CD4-positive, alpha-beta T cell (primary cell): Measurements from ENCODE around the gene LTBP4. TPM values are rescaled to one million over a fixed set of nuclear protein-coding genes. Genes with fewer than 3 reads are reported as not detected.

Experiments
- ATAC-seq: fragments of 200-7000 bp; cut with Tn5 transposase; one replicate; pipeline ENCODE4 v1.10.0; 2022; ENCODE audit warnings: mild to moderate bottlenecking; ENCODE audit not compliant: poor library complexity
- CTCF ChIA-PET: fragments of 350-600 bp; sonication (Branson Sonifier 250); formaldehyde crosslinking; loops from one replicate; lab custom pipeline; 2021; ENCODE audit warnings: antibody characterized with exemption, inconsistent platforms; lab: Charles Lee
- POLR2A ChIA-PET: fragments of 350-600 bp; sonication (Branson Sonifier 250); formaldehyde crosslinking; loops from one replicate; lab custom pipeline; 2021; ENCODE audit warnings: antibody characterized with exemption, inconsistent platforms; lab: Charles Lee
- DNase-seq, 14 experiments: peaks; one replicate each; pipeline ENCODE4 v3.0.0-alpha.2; 2013 to 2020; ENCODE audit warnings: mixed read lengths in 2 of 14
- H3K27ac ChIP-seq, 2 donors: one replicate each; pipeline versions ENCODE4 v1.5.1 to v1.7.0; 2013; ENCODE audit warnings: low read length in 2 of 2, low read depth in 1 of 2, mild to moderate bottlenecking in 1 of 2
- H3K27me3 ChIP-seq, 2 experiments: 1 replicate in 1 of 2; 2 replicates in 1 of 2; pipeline versions ENCODE4 v1.6.1 to v1.7.0; 2013; ENCODE audit warnings: low read length in 2 of 2, control low read depth in 1 of 2, mild to moderate bottlenecking in 1 of 2, moderate library complexity in 1 of 2; ENCODE audit not compliant: insufficient read depth in 2 of 2, control insufficient read depth in 1 of 2
- H3K36me3 ChIP-seq: one replicate; pipeline ENCODE4 v1.6.1; 2013; ENCODE audit warnings: low read length, control low read depth; ENCODE audit not compliant: insufficient read depth
- H3K4me1 ChIP-seq: one replicate; pipeline ENCODE4 v1.6.1; 2013; ENCODE audit warnings: low read length, control low read depth; ENCODE audit not compliant: insufficient read depth
- H3K4me3 ChIP-seq: one replicate; pipeline ENCODE4 v1.5.1; 2013; ENCODE audit warnings: mild to moderate bottlenecking, low read length, moderate library complexity
- H3K9me3 ChIP-seq, 2 experiments: 1 replicate in 1 of 2; 2 replicates in 1 of 2; pipeline versions ENCODE4 v1.6.1 to v1.7.0; 2013; ENCODE audit warnings: low read length in 2 of 2, mild to moderate bottlenecking in 2 of 2, control low read depth in 1 of 2, moderate library complexity in 1 of 2; ENCODE audit not compliant: control insufficient read depth in 1 of 2, insufficient read depth in 1 of 2
- H3K27ac Mint-ChIP-seq: one replicate; pipeline ENCODE4 v1.8.0; 2020; ENCODE audit warnings: mixed read lengths
- H3K27me3 Mint-ChIP-seq: one replicate; pipeline ENCODE4 v1.8.0; 2021; ENCODE audit warnings: mixed read lengths
- H3K36me3 Mint-ChIP-seq: one replicate; pipeline ENCODE4 v1.8.0; 2021; ENCODE audit warnings: low read depth, mixed read lengths
- H3K4me1 Mint-ChIP-seq: one replicate; pipeline ENCODE4 v1.8.0; 2021; ENCODE audit warnings: low read depth, mixed read lengths
- H3K4me3 Mint-ChIP-seq: one replicate; pipeline ENCODE4 v1.8.0; 2020; ENCODE audit warnings: mild to moderate bottlenecking, mixed read lengths
- H3K9me3 Mint-ChIP-seq: one replicate; pipeline ENCODE4 v1.8.0; 2020; ENCODE audit warnings: mixed read lengths
- intact Hi-C, 2 experiments: fragments of 100-400 bp; cut with DNase I in 1 of 2; cut with micrococcal nuclease in 1 of 2; formaldehyde crosslinking; loops; one replicate each; pipeline versions ENCODE4 v1.15.1 to v1.9.0; 2023 to 2025; cut with DNase I, micrococcal nuclease
- total RNA-seq, 174 experiments: library from RNA in 2 of 174; stranded (reverse) in 2 of 174; gene quantifications; one replicate each; pipeline ENCODE4 v1.2.3 and lab custom pipeline; 2021 to 2026
- TF ChIP-seq, protein P1 (sequence below): fragments of 200-600 bp; IDR thresholded peaks from one replicate; pipeline ENCODE4 v1.8.0; 2022; ENCODE audit warnings: antibody characterized with exemption, mild to moderate bottlenecking

The LTBP4 gene
- total RNA-seq, 2 experiments from 2014 or later: 116 to 134 TPM

DNA sequence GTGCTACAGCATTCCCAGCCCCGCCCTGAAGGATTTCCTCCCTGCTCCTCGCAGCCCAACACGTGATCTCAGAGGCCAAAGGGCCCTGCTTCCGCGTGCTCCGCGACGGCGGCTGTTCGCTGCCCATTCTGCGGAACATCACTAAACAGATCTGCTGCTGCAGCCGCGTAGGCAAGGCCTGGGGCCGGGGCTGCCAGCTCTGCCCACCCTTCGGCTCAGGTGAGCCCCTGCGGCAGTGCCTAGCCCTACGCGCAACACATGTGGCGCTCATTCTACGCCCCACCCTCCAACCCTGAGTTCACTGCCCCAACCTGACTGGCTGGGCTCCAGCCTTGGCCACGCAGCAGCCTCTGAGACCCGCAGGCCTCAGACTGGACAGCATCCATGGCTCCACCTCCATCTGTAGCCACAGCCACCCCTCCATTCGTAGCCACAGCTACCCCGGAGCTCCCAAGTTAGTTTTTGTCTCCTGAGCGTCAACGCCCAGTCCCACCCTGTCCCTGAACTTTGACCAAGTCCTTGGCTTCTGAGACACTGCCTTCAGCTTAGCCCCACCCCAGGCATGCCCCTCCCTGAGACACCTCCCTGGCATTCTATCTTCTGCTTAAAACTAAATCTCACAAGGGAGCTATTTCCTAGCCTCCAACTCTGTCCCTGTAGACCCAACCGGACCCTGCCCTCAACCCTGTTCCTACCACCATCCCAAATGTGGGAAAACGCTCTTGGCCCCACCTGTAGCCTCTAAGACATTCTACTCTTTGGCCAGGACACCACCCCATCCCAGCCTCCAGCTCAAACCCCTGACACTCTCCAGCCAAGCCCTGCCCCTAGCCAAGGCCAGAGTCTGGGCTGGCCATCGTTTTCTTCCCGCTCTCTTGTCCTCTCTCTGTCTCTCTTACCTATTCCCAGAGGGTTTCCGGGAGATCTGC lies 6.4 kb downstream of the LTBP4 start:
- Histone ChIP-seq H3K9me3 (no peaks in the 10 kb centered on the region), H3K4me1 (peaks cover 95% of the 10 kb centered on the region), H3K36me3 (no peaks in the 10 kb centered on the region), H3K27ac (no peak overlapping the region), H3K4me3 (no peak overlapping the region), H3K27me3 (no peaks in the 10 kb centered on the region)
- ChIA-PET POLR2A (interaction anchor here (0.9 kb wide), 1 partner anchor 181 kb away, joined by 3 read pairs; no protein-coding TSS in a partner anchor), CTCF (interaction anchor here (4.0 kb wide), 1 partner anchor 27 kb away, joined by 34 read pairs; no protein-coding TSS in a partner anchor)
- H3K27me3 Mint-ChIP-seq: peaks cover 7% of the 10 kb centered on the region
- peak overlapping the region; percentile 79 for H3K27ac Mint-ChIP-seq
- ATAC-seq (no peak), DNase-seq (peak in 1 of 14 experiments; percentile 44)
- H3K36me3 Mint-ChIP-seq: no peaks in the 10 kb centered on the region
- peaks cover 85% of the 10 kb centered on the region for H3K4me1 Mint-ChIP-seq
- intact Hi-C loops: no loop called here
- H3K9me3 Mint-ChIP-seq: no peaks in the 10 kb centered on the region
- peak overlapping the region; percentile 76 for H3K4me3 Mint-ChIP-seq
- TF ChIP-seq, protein P1, sequence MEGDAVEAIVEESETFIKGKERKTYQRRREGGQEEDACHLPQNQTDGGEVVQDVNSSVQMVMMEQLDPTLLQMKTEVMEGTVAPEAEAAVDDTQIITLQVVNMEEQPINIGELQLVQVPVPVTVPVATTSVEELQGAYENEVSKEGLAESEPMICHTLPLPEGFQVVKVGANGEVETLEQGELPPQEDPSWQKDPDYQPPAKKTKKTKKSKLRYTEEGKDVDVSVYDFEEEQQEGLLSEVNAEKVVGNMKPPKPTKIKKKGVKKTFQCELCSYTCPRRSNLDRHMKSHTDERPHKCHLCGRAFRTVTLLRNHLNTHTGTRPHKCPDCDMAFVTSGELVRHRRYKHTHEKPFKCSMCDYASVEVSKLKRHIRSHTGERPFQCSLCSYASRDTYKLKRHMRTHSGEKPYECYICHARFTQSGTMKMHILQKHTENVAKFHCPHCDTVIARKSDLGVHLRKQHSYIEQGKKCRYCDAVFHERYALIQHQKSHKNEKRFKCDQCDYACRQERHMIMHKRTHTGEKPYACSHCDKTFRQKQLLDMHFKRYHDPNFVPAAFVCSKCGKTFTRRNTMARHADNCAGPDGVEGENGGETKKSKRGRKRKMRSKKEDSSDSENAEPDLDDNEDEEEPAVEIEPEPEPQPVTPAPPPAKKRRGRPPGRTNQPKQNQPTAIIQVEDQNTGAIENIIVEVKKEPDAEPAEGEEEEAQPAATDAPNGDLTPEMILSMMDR: no peak

DNA sequence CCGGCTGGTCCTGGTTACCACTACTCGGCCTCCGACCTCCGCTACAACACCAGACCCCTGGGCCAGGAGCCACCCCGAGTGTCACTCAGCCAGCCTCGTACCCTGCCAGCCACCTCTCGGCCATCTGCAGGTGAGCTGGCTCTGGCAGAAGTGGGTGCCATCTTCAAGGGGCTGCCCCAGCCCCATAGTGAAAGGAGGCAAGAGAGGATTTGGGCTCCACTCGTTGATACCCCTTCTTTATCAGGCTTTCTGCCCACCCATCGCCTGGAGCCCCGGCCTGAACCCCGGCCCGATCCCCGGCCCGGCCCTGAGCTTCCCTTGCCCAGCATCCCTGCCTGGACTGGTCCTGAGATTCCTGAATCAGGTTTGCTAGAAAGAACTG lies 7.1 kb downstream of the LTBP4 start:
- ChIA-PET CTCF (interaction anchor here (4.0 kb wide), 1 partner anchor 27 kb away, joined by 34 read pairs; no protein-coding TSS in a partner anchor), POLR2A (interaction anchor here (0.9 kb wide), 1 partner anchor 182 kb away, joined by 3 read pairs; no protein-coding TSS in a partner anchor)
- H3K27me3 ChIP-seq: no peaks in the 10 kb centered on the region

DNA sequence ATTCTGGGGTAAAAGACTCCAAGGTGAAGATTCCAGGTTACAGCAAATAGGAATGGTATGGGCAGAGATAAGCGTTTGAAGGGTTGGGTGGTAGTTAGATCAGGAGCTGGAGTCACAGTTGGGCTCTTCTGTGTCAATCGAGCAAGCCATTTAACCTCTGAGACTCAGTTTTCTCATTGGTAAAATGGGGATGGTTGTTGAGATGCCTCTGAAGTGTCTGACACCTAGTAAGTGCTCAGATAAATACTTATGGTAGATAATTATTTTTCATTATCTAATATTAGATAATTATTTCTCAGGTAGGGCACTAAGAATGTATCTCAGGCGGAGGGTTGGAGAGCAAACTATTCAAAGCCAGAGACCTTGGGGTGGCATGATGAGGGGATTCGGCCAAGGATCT lies 7.8 kb downstream of the LTBP4 start:
- Mint-ChIP-seq H3K9me3 (no peaks in the 10 kb centered on the region), H3K27ac (peak overlapping the region; percentile 95), H3K4me3 (peak overlapping the region; percentile 88), H3K36me3 (peaks cover 6% of the 10 kb centered on the region), H3K27me3 (no peaks in the 10 kb centered on the region), H3K4me1 (peaks cover 81% of the 10 kb centered on the region)
- DNase-seq (no peak), ATAC-seq (no peak)
- H3K27ac ChIP-seq: peak overlapping the region; percentile 66 to 84
- TF ChIP-seq, protein P1: no peak
- intact Hi-C loops: no loop called here
- peaks cover 95% of the 10 kb centered on the region for H3K4me1 ChIP-seq
- ChIA-PET POLR2A (interaction anchor here (0.8 to 1.2 kb wide), 3 partner anchors 16 to 1173 kb away, joined by 3 read pairs; partner anchors contain the start of gene RPS16), CTCF (interaction anchor here (2.1 to 4.0 kb wide), 3 partner anchors 8 to 26 kb away, joined by 7 to 34 read pairs (median 14); partner anchors contain the start of gene LTBP4)
- H3K27me3 ChIP-seq: no peaks in the 10 kb centered on the region
- peak overlapping the region; percentile 61 for H3K4me3 ChIP-seq
- H3K9me3 ChIP-seq: peaks cover 0 to 6% of the 10 kb centered on the region in 2 experiments
- no peaks in the 10 kb centered on the region for H3K36me3 ChIP-seq

More for the DNA sequence above, 7.1 kb downstream of the LTBP4 start:
- Mint-ChIP-seq H3K4me1 (peaks cover 81% of the 10 kb centered on the region), H3K27me3 (peaks cover under 1% of the 10 kb centered on the region), H3K4me3 (peak overlapping the region; percentile 76), H3K36me3 (no peaks in the 10 kb centered on the region), H3K9me3 (no peaks in the 10 kb centered on the region), H3K27ac (peak overlapping the region; percentile 95)
- DNase-seq (peak in 1 of 14 experiments; percentile 43), ATAC-seq (no peak)
- peaks cover 0 to 4% of the 10 kb centered on the region in 2 experiments for H3K9me3 ChIP-seq
- intact Hi-C loops: no loop called here
- TF ChIP-seq, protein P1: no peak
- no peak overlapping the region for H3K4me3 ChIP-seq
- no peak overlapping the region for H3K27ac ChIP-seq
- no peaks in the 10 kb centered on the region for H3K36me3 ChIP-seq
- H3K4me1 ChIP-seq: peaks cover 95% of the 10 kb centered on the region
